ENCODE measurements around the gene AHSG.
A peak's percentile ranks its signal among the peaks of the same experiment; 100 is the strongest.

AHSG gene

GRCh38 chr3:186569779-186570095, 43.1 kb upstream of the AHSG start:
- H4K20me1 ChIP-seq (ENCODE audit: insufficient read depth), result no peaks in the 10 kb centered on the region
- H3K27me3 ChIP-seq (ENCODE audit: insufficient read depth, low read depth), result no peaks in the 10 kb centered on the region
- H3K79me2 ChIP-seq (ENCODE audit: insufficient read depth, low read depth), result peaks cover 49% of the 10 kb centered on the region
- H3K4me3 ChIP-seq (IDR thresholded peaks at IDR 0.05; ENCODE audit: insufficient read depth, low read depth, low read length), result peak overlapping the region; percentile 87
- peak overlapping the region; percentile 78 for H3K9ac ChIP-seq
- TF ChIP-seq CTCF (conservative IDR thresholded peaks at IDR 0.05; ENCODE audit: low read depth, low read length), result no peak
- H3K36me3 ChIP-seq (ENCODE audit: insufficient read depth), result peaks cover 7% of the 10 kb centered on the region; the same call in 1 of the 2 replicates
- H3K4me1 ChIP-seq (ENCODE audit: low read depth, poor library complexity, severe bottlenecking), result peaks cover 46% of the 10 kb centered on the region
- peak overlapping the region; percentile 55 for H2AFZ ChIP-seq (ENCODE audit: low read depth)
- H3K4me2 ChIP-seq, result peak overlapping the region; percentile 94
- H3K27ac ChIP-seq, result peak overlapping the region; percentile 71

- Histone ChIP-seq H3K4me1 (ENCODE audit: low read depth, poor library complexity, severe bottlenecking) (peaks cover 45% of the 10 kb centered on the region), H3K4me2 (peak within 1 kb of the TSS; percentile 97), H3K79me2 (ENCODE audit: insufficient read depth, low read depth) (peaks cover 52% of the 10 kb centered on the region)
Observed at GRCh38 chr3:186570096-186570940, 42.5 kb upstream of the AHSG start, which contains the start of gene DNAJB11. Gene DNAJB11 (plus strand): TSS chr3:186570720. CDS start chr3:186570898, 178 bp downstream.

GRCh38 chr3:186570941-186571643, 41.8 kb upstream of the AHSG start:
- H3K27ac ChIP-seq, result peak overlapping the region; percentile 87
- H3K4me3 ChIP-seq (IDR thresholded peaks at IDR 0.05; ENCODE audit: insufficient read depth, low read depth, low read length), result peak overlapping the region; percentile 78
- H2AFZ ChIP-seq (ENCODE audit: low read depth), result peak overlapping the region; percentile 69
- peaks cover 49% of the 10 kb centered on the region for H3K79me2 ChIP-seq (ENCODE audit: insufficient read depth, low read depth)
- TF ChIP-seq CTCF (conservative IDR thresholded peaks at IDR 0.05; ENCODE audit: low read depth, low read length), result no peak
- no peaks in the 10 kb centered on the region for H4K20me1 ChIP-seq (ENCODE audit: insufficient read depth)
- H3K9ac ChIP-seq, result peak overlapping the region; percentile 97
- H3K4me1 ChIP-seq (ENCODE audit: low read depth, poor library complexity, severe bottlenecking), result peaks cover 39% of the 10 kb centered on the region
- peaks cover 13% of the 10 kb centered on the region; the same call in 1 of the 2 replicates for H3K36me3 ChIP-seq (ENCODE audit: insufficient read depth)
- H3K27me3 ChIP-seq (ENCODE audit: insufficient read depth, low read depth), result no peaks in the 10 kb centered on the region
- H3K4me2 ChIP-seq, result peak overlapping the region; percentile 97

More at GRCh38 chr3:186570096-186570940, 42.5 kb upstream of the AHSG start, which contains the start of gene DNAJB11:
- Histone ChIP-seq H3K27ac (peak within 1 kb of the TSS; percentile 87), H3K36me3 (ENCODE audit: insufficient read depth) (peaks cover 7% of the 10 kb centered on the region; the same call in 1 of the 2 replicates), H3K4me3 (IDR thresholded peaks at IDR 0.05; ENCODE audit: insufficient read depth, low read depth, low read length) (peak within 1 kb of the TSS; percentile 87), H3K27me3 (ENCODE audit: insufficient read depth, low read depth) (no peaks in the 10 kb centered on the region), H3K9ac (peak within 1 kb of the TSS; percentile 97), H2AFZ (ENCODE audit: low read depth) (peak within 1 kb of the TSS; percentile 69), H4K20me1 (ENCODE audit: insufficient read depth) (no peaks in the 10 kb centered on the region)
- no peak for TF ChIP-seq CTCF (conservative IDR thresholded peaks at IDR 0.05; ENCODE audit: low read depth, low read length)

- H3K27me3 ChIP-seq (ENCODE audit: insufficient read depth, low read depth), result no peaks in the 10 kb centered on the region
- H3K36me3 ChIP-seq (ENCODE audit: insufficient read depth), result peaks cover 13% of the 10 kb centered on the region; the same call in 1 of the 2 replicates
- peaks cover 37% of the 10 kb centered on the region for H3K4me1 ChIP-seq (ENCODE audit: low read depth, poor library complexity, severe bottlenecking)
- no peak overlapping the region for H3K27ac ChIP-seq
- peak overlapping the region; percentile 97; the same call in 1 of the 2 replicates for H3K9ac ChIP-seq
- H3K79me2 ChIP-seq (ENCODE audit: insufficient read depth, low read depth), result peaks cover 49% of the 10 kb centered on the region
- no peaks in the 10 kb centered on the region for H4K20me1 ChIP-seq (ENCODE audit: insufficient read depth)
- TF ChIP-seq CTCF (conservative IDR thresholded peaks at IDR 0.05; ENCODE audit: low read depth, low read length), result no peak
- no peak overlapping the region for H2AFZ ChIP-seq (ENCODE audit: low read depth)
- no peak overlapping the region for H3K4me3 ChIP-seq (IDR thresholded peaks at IDR 0.05; ENCODE audit: insufficient read depth, low read depth, low read length)
- H3K4me2 ChIP-seq, result peak overlapping the region; percentile 97
Observed at GRCh38 chr3:186571644-186572013, 41.2 kb upstream of the AHSG start.
